ENCODE results near the gene PEDS1.

Gene PEDS1

DNA sequence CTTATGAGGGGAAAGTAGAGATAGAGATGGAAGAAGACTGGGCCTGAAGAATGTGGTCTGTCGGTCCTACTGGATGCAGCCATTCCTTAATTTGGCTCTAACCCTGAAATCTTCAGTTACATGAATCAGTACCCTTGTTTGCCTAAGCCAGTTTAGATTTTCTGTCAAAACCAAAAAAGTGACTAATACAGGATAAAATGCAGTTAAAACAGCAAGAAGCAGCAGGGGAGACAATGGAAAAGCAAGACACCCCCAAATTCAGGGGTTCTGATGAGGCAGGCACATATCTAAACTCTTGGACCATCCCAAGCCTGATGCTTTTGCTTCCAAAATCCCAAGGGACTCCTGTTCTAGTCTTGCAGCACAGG lies 23.2 kb downstream of the PEDS1 start:
- H3K9me3 ChIP-seq (ENCODE audit: control insufficient read depth in 1 of 2, low read length in 2 of 2): no peaks in the 10 kb centered on the region
- peak overlapping the region; percentile 42 for H3K27ac ChIP-seq (ENCODE audit: low read length)
- H3K4me3 ChIP-seq (ENCODE audit: low read depth in 1 of 2, low read length in 2 of 2): peak overlapping the region; percentile 12 to 52
- no peaks in the 10 kb centered on the region for H3K27me3 ChIP-seq (ENCODE audit: low read depth, low read length)
- H3K4me1 ChIP-seq (ENCODE audit: control insufficient read depth in 1 of 2, insufficient read depth in 2 of 2, low read length in 2 of 2): peaks cover 12 to 53% of the 10 kb centered on the region in 2 donors
- peaks cover 34 to 37% of the 10 kb centered on the region in 2 donors for H3K36me3 ChIP-seq (ENCODE audit: control insufficient read depth in 1 of 2, insufficient read depth in 2 of 2, low read length in 2 of 2)

- H3K27me3 ChIP-seq (ENCODE audit: low read depth, low read length): no peaks in the 10 kb centered on the region
- H3K4me1 ChIP-seq (ENCODE audit: control insufficient read depth in 1 of 2, insufficient read depth in 2 of 2, low read length in 2 of 2): peaks cover 12 to 53% of the 10 kb centered on the region in 2 donors
- peaks cover 37 to 39% of the 10 kb centered on the region in 2 donors for H3K36me3 ChIP-seq (ENCODE audit: control insufficient read depth in 1 of 2, insufficient read depth in 2 of 2, low read length in 2 of 2)
- H3K4me3 ChIP-seq (ENCODE audit: low read depth in 1 of 2, low read length in 2 of 2): peak overlapping the region; percentile 12 to 52
- peak overlapping the region; percentile 42 for H3K27ac ChIP-seq (ENCODE audit: low read length)
- no peaks in the 10 kb centered on the region for H3K9me3 ChIP-seq (ENCODE audit: control insufficient read depth in 1 of 2, low read length in 2 of 2)
Observed at GRCh38 chr20:50129662-50130355, 23.7 kb downstream of the PEDS1 start.

GRCh38 chr20:50128520-50128905 lies 25.0 kb downstream of the PEDS1 start:
- peaks cover 7 to 46% of the 10 kb centered on the region in 2 donors for H3K4me1 ChIP-seq (ENCODE audit: control insufficient read depth in 1 of 2, insufficient read depth in 2 of 2, low read length in 2 of 2)
- H3K4me3 ChIP-seq (ENCODE audit: low read depth in 1 of 2, low read length in 2 of 2): no peak overlapping the region
- no peak overlapping the region for H3K27ac ChIP-seq (ENCODE audit: low read length)
- H3K27me3 ChIP-seq (ENCODE audit: low read depth, low read length): no peaks in the 10 kb centered on the region
- H3K9me3 ChIP-seq (ENCODE audit: control insufficient read depth in 1 of 2, low read length in 2 of 2): no peaks in the 10 kb centered on the region
- H3K36me3 ChIP-seq (ENCODE audit: control insufficient read depth in 1 of 2, insufficient read depth in 2 of 2, low read length in 2 of 2): peaks cover 47 to 52% of the 10 kb centered on the region in 2 donors

DNA sequence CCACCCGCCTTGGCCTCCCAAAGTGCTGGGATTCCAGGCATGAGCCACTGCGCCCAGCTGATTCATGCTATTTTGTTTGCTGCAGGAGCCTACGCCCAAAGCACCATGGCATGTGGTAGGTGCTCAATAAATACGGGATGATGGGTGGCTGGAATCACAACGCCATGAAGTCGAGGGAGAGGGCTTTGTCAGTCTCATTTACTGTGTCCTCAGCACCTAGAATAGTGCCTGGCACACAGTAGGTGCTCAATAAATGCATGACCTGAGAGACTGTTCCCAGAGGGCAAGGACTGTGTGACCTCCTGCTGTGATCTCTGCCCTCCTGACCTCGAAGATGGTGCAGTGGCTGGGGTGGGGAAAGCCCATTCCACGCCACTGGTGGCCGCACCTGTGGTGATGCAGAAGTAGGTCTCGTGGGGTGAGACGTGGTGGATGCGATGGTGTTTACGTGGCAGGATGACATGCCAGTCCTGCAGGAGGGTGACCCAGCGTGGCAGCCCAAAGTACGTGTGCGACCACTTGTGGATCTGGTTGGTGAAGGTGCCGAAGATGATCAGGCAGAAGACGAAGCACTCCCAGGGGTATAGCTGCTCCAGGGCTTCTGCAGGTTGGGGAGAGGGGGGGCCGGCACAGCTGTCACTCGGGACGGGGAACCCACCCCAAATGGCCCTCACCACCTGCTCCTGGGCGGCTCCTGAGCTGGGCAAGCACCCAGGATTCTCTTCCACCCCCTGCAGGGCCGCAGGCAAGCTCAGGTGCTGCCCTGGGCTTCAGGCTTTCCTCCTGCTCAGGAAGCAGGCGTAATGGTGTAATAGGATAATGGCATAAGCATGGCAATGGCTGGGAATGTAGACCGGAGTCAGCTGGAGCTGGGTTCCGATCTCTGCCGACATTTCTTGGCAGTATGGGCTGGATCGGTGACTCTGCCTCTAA lies 25.7 kb downstream of the PEDS1 start:
- Histone ChIP-seq H3K4me1 (ENCODE audit: control insufficient read depth in 1 of 2, insufficient read depth in 2 of 2, low read length in 2 of 2) (peaks cover 6 to 39% of the 10 kb centered on the region in 2 donors), H3K27ac (ENCODE audit: low read length) (no peak overlapping the region), H3K9me3 (ENCODE audit: control insufficient read depth in 1 of 2, low read length in 2 of 2) (no peaks in the 10 kb centered on the region), H3K4me3 (ENCODE audit: low read depth in 1 of 2, low read length in 2 of 2) (no peak overlapping the region), H3K27me3 (ENCODE audit: low read depth, low read length) (no peaks in the 10 kb centered on the region), H3K36me3 (ENCODE audit: control insufficient read depth in 1 of 2, insufficient read depth in 2 of 2, low read length in 2 of 2) (peaks cover 49 to 56% of the 10 kb centered on the region in 2 donors)

- H3K36me3 ChIP-seq (ENCODE audit: control insufficient read depth in 1 of 2, insufficient read depth in 2 of 2, low read length in 2 of 2): peaks cover 49 to 56% of the 10 kb centered on the region in 2 donors
- no peaks in the 10 kb centered on the region for H3K9me3 ChIP-seq (ENCODE audit: control insufficient read depth in 1 of 2, low read length in 2 of 2)
- no peaks in the 10 kb centered on the region for H3K27me3 ChIP-seq (ENCODE audit: low read depth, low read length)
- no peak overlapping the region for H3K4me3 ChIP-seq (ENCODE audit: low read depth in 1 of 2, low read length in 2 of 2)
- H3K27ac ChIP-seq (ENCODE audit: low read length): peak overlapping the region; percentile 41
- peaks cover 6 to 32% of the 10 kb centered on the region in 2 donors for H3K4me1 ChIP-seq (ENCODE audit: control insufficient read depth in 1 of 2, insufficient read depth in 2 of 2, low read length in 2 of 2)
Observed at GRCh38 chr20:50126662-50127061, 26.9 kb downstream of the PEDS1 start.

- H3K4me3 ChIP-seq (ENCODE audit: low read depth in 1 of 2, low read length in 2 of 2): no peak overlapping the region
- H3K27ac ChIP-seq (ENCODE audit: low read length): no peak overlapping the region
- H3K27me3 ChIP-seq (ENCODE audit: low read depth, low read length): no peaks in the 10 kb centered on the region
- H3K36me3 ChIP-seq (ENCODE audit: control insufficient read depth in 1 of 2, insufficient read depth in 2 of 2, low read length in 2 of 2): peaks cover 43 to 56% of the 10 kb centered on the region in 2 donors
- no peaks in the 10 kb centered on the region for H3K9me3 ChIP-seq (ENCODE audit: control insufficient read depth in 1 of 2, low read length in 2 of 2)
- H3K4me1 ChIP-seq (ENCODE audit: control insufficient read depth in 1 of 2, insufficient read depth in 2 of 2, low read length in 2 of 2): peaks cover 10 to 34% of the 10 kb centered on the region in 2 donors
Observed at GRCh38 chr20:50125279-50125678, 28.2 kb downstream of the PEDS1 start.

DNA sequence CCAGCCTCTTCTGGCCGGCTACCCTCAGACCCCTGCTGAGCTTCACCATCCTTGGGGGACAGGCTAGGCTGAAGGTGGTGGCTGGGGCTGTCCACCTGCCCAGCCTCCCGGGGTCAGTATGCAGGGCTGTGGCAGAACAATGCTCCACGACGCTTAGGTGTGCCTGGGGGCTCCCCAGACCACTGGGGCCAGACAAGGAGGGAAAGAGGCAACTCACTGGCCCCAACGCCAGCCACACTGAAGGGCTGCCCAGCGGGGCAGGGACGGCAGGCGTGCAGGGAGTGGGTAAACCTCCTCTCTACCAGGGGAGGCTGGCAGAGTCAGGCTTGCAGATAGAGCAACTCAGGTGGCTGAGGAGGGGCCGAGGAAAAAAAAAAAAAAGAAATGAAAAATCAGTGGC lies 29.0 kb downstream of the PEDS1 start:
- Histone ChIP-seq H3K4me3 (ENCODE audit: low read depth in 1 of 2, low read length in 2 of 2) (no peak overlapping the region), H3K4me1 (ENCODE audit: control insufficient read depth in 1 of 2, insufficient read depth in 2 of 2, low read length in 2 of 2) (peaks cover 10 to 28% of the 10 kb centered on the region in 2 donors), H3K27me3 (ENCODE audit: low read depth, low read length) (no peaks in the 10 kb centered on the region), H3K9me3 (ENCODE audit: control insufficient read depth in 1 of 2, low read length in 2 of 2) (no peaks in the 10 kb centered on the region), H3K36me3 (ENCODE audit: control insufficient read depth in 1 of 2, insufficient read depth in 2 of 2, low read length in 2 of 2) (peaks cover 43 to 56% of the 10 kb centered on the region in 2 donors), H3K27ac (ENCODE audit: low read length) (no peak overlapping the region)

DNA sequence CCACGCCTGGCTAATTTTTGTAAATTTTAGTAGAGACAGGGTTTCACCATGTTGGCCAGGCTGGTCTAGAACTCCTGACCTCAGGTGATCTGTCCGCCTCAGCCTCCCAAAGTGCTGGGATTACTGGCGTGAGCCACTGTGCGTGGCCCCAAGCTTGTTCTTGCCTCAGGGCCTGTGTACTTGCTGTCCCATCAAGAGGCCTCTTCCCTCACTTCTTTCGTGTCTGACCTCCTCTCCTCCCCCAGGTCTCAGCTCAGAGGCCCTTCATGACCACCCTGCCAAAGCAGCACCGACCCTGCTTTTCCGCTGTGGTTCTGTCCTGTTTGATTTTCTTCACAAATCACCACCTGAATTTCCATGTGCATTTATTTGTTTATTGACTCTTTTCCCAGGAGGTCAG lies 30.1 kb downstream of the PEDS1 start:
- Histone ChIP-seq H3K27me3 (ENCODE audit: low read depth, low read length) (no peaks in the 10 kb centered on the region), H3K27ac (ENCODE audit: low read length) (no peak overlapping the region), H3K4me3 (ENCODE audit: low read depth in 1 of 2, low read length in 2 of 2) (no peak overlapping the region), H3K36me3 (ENCODE audit: control insufficient read depth in 1 of 2, insufficient read depth in 2 of 2, low read length in 2 of 2) (peaks cover 35 to 45% of the 10 kb centered on the region in 2 donors), H3K9me3 (ENCODE audit: control insufficient read depth in 1 of 2, low read length in 2 of 2) (no peaks in the 10 kb centered on the region), H3K4me1 (ENCODE audit: control insufficient read depth in 1 of 2, insufficient read depth in 2 of 2, low read length in 2 of 2) (peaks cover 10 to 18% of the 10 kb centered on the region in 2 donors)

- no peak overlapping the region for H3K27ac ChIP-seq (ENCODE audit: low read length)
- H3K4me3 ChIP-seq (ENCODE audit: low read depth in 1 of 2, low read length in 2 of 2): no peak overlapping the region
- H3K9me3 ChIP-seq (ENCODE audit: control insufficient read depth in 1 of 2, low read length in 2 of 2): no peaks in the 10 kb centered on the region
- peaks cover 28 to 38% of the 10 kb centered on the region in 2 donors for H3K36me3 ChIP-seq (ENCODE audit: control insufficient read depth in 1 of 2, insufficient read depth in 2 of 2, low read length in 2 of 2)
- H3K4me1 ChIP-seq (ENCODE audit: control insufficient read depth in 1 of 2, insufficient read depth in 2 of 2, low read length in 2 of 2): peaks cover 10 to 13% of the 10 kb centered on the region in 2 donors
- no peaks in the 10 kb centered on the region for H3K27me3 ChIP-seq (ENCODE audit: low read depth, low read length)
Observed at GRCh38 chr20:50122763-50123162, 30.8 kb downstream of the PEDS1 start.

- Histone ChIP-seq H3K27me3 (ENCODE audit: low read depth, low read length) (no peaks in the 10 kb centered on the region), H3K9me3 (ENCODE audit: control insufficient read depth in 1 of 2, low read length in 2 of 2) (no peaks in the 10 kb centered on the region), H3K4me3 (ENCODE audit: low read depth in 1 of 2, low read length in 2 of 2) (no peak overlapping the region), H3K36me3 (ENCODE audit: control insufficient read depth in 1 of 2, insufficient read depth in 2 of 2, low read length in 2 of 2) (peaks cover 23 to 32% of the 10 kb centered on the region in 2 donors), H3K27ac (ENCODE audit: low read length) (no peak overlapping the region), H3K4me1 (ENCODE audit: control insufficient read depth in 1 of 2, insufficient read depth in 2 of 2, low read length in 2 of 2) (peaks cover 7 to 9% of the 10 kb centered on the region in 2 donors)
Observed at GRCh38 chr20:50121858-50122271, 31.7 kb downstream of the PEDS1 start.

DNA sequence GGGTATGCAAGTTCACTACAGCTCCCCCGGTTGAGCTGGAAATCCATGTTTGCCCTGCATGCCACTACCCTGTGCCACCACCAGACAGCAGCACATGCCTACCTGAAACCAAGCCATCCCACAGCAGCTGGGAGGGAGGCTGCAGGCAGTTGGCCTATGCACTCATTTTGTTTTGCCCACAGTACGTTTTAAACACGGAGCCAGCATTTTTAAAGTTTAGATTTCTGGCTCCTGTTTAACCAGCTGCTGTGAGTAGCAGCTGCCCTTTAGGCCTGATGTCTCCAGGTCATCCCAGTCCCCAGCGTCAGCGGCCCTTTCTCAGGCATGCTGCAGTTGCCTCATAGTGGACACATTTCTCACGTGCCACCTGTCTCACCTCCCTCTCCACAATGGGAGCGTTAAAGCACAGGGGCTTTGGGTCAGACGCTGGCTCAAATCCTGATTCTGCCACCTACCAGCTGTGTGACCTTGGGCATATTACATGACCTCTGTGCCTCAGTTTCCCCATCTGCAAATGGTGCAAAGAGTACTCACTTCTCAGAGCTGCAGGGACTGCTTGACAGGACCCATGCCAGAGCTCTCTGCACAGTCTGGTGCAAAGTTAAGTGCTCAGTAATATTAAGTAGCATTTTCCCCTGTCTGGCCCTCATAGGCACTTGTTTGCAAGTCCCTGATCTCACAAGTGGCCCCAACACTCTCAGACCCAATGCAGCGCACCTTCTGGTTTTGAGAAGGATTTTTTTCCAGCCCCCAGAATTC lies 32.4 kb downstream of the PEDS1 start:
- Histone ChIP-seq H3K27ac (ENCODE audit: low read length) (no peak overlapping the region), H3K27me3 (ENCODE audit: low read depth, low read length) (no peaks in the 10 kb centered on the region), H3K4me3 (ENCODE audit: low read depth in 1 of 2, low read length in 2 of 2) (no peak overlapping the region), H3K36me3 (ENCODE audit: control insufficient read depth in 1 of 2, insufficient read depth in 2 of 2, low read length in 2 of 2) (peaks cover 16 to 27% of the 10 kb centered on the region in 2 donors), H3K9me3 (ENCODE audit: control insufficient read depth in 1 of 2, low read length in 2 of 2) (no peaks in the 10 kb centered on the region), H3K4me1 (ENCODE audit: control insufficient read depth in 1 of 2, insufficient read depth in 2 of 2, low read length in 2 of 2) (peaks cover 5 to 9% of the 10 kb centered on the region in 2 donors)
